ENCODE measurements around the gene NUP210L.
A peak's percentile ranks its signal among the peaks of the same experiment; 100 is the strongest.
"Not testable (repeated sequence)": the region's sequence is repeated elsewhere in the genome, so short reads cannot be mapped to it uniquely, and the experiment has no call there.

NUP210L gene

GRCh38 chr1:154094411-154094810 lies 60.5 kb downstream of the NUP210L start:
- peak; percentile 59 for DNase-seq

- DNase-seq: no peak
These were observed 61.2 kb downstream of the NUP210L start for GRCh38 chr1:154093699-154094098.

DNA sequence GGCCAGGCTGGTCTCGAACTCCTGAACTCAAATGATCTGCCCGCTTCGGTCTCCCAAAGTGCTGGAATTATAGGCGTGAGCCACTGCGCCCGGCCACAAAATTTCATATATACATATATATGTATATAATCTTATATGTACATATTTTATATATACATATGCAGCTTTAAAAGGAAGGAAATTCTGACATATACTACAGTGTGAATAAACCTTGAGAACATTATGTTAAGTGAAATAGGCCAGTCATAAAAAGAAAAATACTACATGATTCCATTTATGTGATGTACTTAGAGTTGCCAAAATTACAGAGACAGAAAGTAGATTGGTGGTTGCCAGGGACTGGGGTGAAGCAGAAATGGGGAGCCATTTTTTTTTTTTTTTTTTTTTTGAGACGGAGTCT lies 63.2 kb downstream of the NUP210L start:
- no peak for DNase-seq

- no peak for DNase-seq
These were observed 67.3 kb downstream of the NUP210L start for GRCh38 chr1:154087574-154087973.

DNA sequence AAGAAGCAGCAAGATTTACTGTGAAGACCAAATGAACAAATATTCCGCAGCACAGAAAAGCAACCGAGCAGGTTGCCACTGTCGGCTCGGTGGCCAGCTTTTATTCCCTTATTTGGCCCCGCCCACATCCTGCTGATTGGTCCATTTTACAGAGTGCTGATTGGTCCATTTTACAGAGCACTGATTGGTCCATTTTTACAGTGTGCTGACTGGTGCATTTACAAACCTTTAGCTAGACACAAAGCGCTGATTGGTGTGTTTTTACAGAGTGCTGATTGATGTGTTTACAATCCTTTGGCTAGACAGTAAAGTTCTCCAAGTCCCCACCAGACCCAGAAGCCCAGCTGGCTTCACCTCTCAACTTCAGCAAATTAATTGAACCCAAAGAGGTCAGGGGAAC lies 71.8 kb downstream of the NUP210L start:
- not testable (repeated sequence) for DNase-seq

GRCh38 chr1:154081386-154082126 lies 73.3 kb downstream of the NUP210L start:
- no peak for DNase-seq

DNA sequence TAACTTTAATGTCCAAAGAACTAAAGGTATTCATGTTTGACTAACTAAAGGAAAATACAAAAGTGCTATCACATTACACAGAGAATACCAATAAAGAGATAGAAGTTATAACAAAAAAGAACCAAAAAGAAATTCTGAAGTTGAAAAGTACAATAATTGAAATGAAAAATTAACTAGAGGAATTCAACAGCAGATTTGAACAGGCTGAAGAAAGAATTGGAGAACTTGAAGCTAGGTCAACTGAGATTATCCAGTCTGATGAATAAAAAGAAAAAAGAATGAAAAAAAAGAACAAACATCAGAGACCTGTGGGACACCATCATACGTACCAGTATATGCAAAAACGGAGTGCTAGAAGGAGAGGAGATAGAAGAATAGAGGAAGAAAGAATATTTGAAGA lies 78.5 kb downstream of the NUP210L start:
- DNase-seq: no peak

GRCh38 chr1:154075746-154076145 lies 79.1 kb downstream of the NUP210L start:
- DNase-seq: no peak

- no peak for DNase-seq
These were observed 92.6 kb downstream of the NUP210L start for GRCh38 chr1:154062309-154062708.

DNA sequence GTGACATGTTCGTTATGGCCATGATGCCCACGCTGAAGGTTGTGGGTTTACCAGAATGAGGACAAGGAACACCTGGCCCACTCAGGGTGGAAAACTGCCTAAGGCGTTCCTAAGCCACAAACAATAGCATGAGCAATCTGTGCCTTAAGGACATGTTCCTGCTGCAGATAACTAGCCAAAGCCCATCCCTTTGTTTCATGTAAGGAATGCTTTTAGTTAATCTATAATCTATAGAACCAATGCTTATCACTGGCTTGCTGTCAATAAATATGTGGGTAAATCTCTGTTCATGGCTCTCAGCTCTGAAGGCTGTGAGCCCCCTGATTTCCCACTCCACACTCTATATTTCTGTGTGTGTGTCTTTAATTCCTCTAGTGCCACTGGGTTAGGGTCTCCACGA lies 107.4 kb downstream of the NUP210L start:
- DNase-seq: not testable (repeated sequence)

DNA sequence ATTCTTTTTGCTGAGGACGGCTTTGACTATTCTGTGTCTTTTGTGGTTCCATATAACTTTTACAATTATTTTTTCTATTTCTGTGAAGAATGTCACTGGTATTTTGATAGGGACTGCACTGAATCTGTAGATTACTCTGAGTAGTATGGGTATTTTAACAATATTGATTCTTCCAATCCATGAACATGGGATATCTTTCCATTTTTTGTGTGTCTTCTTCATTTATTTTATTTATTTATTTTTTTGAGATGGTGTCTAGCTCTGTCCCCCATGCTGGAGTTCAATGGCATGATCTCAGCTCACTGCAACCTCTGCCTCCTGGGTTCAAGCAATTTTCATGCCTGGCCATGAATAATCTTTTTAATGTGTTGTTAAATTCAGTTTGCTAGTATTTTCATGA lies 121.2 kb downstream of the NUP210L start:
- DNase-seq: not testable (repeated sequence)

- DNase-seq: no peak
These were observed 134.9 kb downstream of the NUP210L start for GRCh38 chr1:154019940-154020339.

DNA sequence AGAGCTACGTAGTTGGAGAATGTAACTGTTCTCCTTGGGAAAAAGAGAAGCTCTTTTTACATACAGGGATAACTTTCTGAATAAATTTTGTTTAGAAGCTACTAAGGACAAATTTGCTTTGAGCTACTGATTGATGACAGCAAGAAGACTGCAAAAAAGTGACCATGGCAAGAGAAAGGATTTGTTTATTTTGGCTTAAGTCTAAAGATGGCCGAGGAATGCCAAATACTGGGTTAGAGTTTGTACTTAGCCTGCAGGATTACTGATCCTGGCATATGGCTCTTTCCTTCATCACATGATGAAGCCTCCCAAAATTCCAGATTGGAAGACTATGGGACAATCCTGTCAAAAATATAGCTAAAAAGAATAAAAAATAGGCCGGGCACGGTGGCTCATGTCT lies 135.6 kb downstream of the NUP210L start:
- no peak for DNase-seq

DNA sequence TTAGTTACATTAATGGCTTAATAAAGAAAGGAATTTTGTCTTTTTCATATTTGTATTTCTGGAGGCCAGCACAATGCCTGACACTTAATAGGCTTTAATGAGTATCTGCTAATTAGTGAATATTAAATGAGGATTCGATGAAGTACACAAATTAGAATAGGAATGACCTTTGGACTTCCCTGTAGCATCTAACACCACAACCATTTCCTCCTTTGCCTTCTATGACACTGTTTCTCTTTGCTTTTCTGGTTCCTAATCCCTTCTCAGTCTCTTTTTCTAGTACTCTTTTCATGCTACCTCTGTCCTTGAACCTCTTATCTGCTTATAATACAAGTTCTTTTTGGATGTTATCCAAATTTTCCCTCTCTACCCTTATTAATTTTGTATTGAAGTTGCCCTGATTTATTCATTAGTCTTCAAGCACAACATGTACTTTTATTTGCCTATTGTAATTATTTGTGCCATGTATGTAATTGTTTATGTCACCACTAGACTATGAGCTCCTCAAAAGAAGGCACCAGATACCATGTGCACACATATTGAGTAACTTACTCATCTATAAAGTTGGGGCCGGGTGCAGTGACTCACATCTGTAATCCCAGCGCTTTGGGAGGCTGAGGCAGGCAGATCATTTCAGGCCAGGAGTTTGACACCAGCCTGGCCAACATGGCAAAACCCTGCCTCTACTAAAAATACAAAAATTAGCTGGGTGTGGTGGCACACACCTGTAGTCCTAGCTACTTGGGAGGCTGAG lies 140.5 kb downstream of the NUP210L start:
- DNase-seq: no peak

GRCh38 chr1:154012543-154012942 lies 142.3 kb downstream of the NUP210L start:
- not testable (repeated sequence) for DNase-seq

DNA sequence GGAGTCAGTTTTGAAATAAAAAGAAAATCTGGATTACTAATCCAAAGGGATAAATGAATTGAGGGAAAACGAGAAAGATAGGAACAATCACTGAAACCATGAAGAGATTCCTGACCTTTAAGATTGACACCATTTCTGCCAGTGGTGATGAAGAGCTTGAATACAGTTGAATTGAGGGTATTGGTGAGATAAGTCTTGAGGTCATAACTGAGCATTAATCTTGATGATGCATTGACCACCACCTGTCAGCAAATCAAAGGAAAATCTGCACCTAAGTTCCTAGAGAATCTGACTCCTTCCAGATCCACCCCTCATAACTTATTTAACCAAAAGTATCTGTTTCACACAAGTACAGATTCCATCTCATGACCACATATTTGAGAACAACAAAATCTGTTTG lies 142.7 kb downstream of the NUP210L start:
- no peak for DNase-seq

DNA sequence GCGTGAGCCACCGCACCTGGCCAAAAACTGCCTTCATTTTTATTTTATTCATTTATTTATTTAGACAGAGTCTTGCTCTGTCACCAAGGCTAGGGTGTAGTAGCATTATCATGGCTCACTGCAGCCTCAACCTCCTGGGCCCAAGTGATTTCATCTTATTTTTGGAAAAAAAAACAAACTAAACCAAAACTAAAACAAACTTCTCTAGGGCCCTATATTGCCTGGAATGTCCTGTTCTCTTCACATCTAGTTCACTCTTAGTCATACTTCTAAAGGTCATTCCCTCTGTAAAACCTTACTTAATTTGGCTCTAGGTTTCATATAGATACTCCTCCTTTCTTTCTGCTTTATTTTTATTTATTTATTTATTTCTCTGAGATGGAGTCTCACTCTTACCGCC lies 148.7 kb downstream of the NUP210L start:
- DNase-seq: peak; percentile 19

DNA sequence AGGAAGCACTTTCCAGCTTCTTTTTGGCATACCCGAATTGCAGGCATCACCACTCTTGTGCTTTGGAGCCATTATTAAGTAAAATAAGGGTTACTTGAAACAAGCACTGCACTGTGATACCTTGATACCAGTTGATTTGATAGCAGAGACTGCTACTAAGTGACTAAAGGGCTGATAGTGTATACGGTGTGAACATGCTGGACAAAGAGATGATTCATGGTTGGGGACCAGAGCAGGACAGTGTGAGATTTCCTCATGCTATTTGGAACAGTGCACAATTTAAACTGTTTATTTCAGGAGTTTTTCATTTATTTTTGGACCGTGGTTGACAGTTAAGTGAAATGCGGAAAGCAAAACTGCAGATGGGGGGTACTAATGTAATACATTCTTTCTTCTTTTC lies 154.5 kb downstream of the NUP210L start:
- no peak for DNase-seq

- not testable (repeated sequence) for DNase-seq
These were observed 158.0 kb downstream of the NUP210L start for GRCh38 chr1:153996882-153997281.

GRCh38 chr1:153995640-153996039 lies 159.2 kb downstream of the NUP210L start:
- no peak for DNase-seq

DNA sequence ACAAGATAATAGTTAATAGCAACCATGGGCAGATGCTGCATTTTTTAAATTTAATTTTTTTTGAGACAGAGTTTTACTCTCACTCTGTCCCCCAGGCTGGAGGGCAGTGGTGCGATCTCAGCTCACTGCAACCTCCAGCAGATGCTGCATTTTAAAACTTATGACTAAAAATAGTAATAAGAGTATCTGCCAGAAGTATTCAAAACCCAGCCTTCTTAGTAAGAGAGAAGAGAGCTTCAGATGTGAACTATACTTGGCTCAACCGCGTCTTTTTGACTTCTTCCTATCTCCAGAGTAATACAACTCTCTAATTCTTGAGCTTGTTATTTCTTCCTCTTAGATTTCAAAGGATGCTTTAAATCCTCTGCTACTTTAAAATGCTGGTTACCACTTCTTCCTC lies 159.7 kb downstream of the NUP210L start:
- DNase-seq: no peak

DNA sequence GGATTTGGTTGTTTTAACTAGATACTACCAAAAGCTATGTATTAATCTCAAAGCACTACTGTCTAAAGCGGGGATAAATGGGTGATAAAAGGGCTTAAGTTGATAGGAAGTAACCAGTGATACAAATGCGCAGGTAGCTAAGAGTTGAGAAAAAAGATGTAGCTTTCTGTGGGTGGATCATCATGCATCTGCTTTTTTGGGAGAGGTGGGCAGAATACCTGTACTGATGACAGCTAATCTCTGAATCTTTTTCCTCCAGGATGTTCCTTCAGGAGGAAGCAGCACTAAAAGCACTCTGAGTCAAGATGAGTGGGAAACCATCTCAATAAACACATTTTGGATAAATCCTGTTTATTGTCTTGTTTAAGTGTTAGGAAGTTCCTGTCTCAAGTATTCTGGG lies 163.1 kb downstream of the NUP210L start:
- DNase-seq: no peak

GRCh38 chr1:153991151-153991630 lies 163.7 kb downstream of the NUP210L start:
- DNase-seq: peak; percentile 42

DNA sequence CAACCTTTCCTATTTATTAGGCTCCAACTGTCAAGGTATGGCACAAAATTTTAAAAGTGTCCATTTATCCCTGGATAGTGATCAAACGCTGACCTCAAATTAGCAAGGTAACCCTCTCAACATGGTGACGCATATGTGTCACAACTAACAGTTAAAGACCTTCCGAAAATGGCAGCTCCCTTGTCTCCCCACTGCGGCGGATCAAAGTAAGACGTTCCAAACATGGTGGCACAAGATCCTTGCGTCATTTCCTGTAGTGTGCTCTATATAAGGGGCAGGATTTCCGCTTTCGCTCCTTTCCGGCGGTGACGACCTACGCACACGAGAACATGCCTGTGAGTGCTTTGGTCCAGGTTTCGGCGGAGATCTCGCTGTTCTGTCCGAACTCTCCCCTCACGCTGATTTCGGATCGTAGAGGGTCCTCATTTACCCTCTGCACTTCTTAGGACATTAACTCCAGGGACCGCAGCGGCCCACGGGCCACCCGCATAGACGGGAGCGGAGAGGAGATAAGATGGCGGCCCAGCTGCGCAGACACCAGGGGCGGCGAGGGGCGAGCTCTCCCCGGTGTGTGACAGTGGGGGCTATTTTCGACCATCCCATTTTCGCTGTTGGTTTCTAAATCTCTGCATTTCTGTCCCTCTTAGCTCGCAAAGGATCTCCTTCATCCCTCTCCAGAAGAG lies 164.3 kb downstream of the NUP210L start, which contains the start of gene RPS27:
TSS of gene RPS27 (plus strand) at position 295 of the 683 bp plus-strand sequence. CDS start at position 330, 35 bp downstream.
- peak; percentile 99 for DNase-seq

Measured in inflammatory macrophage treated with lipopolysaccharide for 4 hours (primary cell).